Stimulated activated CD8-positive, alpha-beta memory T cell treated with anti-CD3 and anti-CD28 coated beads, Interleukin-7, amount 100 ng/mL, for 4 hours (primary cell): ENCODE data around the gene BCL2A1.
A peak's percentile ranks its signal among the peaks of the same experiment; 100 is the strongest.
"Not testable (repeated sequence)": the region's sequence is repeated elsewhere in the genome, so short reads cannot be mapped to it uniquely, and the experiment has no call there.

Experiments
- DNase-seq, 2 donors: peaks; one replicate each; pipeline ENCODE4 v3.0.0-alpha.2; 2020; ENCODE audit warnings: low read depth in 2 of 2

Gene BCL2A1

DNA sequence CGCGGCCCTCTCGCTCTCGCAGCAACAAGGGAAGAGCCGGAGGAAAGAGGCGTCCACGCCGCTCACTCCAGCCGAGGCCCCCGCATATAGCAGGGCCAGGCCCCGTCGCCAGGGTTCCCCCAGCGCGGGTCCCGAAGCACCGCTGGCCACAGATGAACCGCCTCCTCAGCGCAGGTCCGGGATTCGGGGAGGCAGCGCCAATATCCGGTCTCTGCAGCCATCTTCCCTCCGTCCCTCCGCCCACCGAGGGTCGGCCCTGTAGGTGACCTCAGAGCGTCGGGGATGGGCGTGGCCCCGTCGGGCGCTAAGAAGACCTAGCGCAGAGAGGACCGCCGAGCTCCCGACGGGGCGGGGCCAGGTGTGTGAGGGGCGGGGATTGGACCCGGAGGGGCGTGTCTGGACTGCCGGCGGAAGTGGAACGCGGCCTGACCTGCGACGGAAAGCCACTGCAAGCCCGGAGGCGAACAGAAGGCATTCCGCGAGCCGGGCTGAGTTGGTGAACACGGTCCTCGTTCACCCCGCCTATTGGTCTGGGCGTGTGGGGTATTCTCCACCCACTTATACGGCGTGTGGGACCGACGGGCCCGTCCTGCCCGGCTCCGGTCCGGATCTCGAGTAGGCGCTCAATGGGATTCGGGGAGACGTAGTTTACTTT, 47.4 kb downstream of the BCL2A1 start:
- DNase-seq, result peak; percentile 93 to 97

DNA sequence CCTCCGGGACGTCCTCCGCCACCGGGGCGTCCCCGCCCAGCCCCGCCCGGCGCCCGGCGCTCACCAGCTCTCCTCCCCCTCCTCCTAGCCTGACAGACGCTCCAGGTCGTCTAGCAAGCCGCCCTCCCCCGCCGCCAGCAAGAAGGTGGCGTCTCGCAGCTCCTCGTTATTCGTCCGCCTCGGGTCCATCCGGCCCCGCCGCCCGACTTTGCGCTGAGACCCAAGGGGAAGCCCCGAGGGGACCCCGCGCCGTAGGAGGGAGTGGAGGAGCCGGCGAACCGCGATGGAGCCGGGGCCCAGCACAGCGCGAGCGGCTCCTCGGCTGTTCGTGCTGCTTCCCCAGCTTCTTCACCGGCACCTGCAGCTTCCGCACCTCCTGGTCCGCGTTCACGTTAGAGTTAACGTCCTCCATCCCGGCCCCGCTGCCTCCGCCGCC, 47.9 kb downstream of the BCL2A1 start:
- peak; percentile 51 to 73 for DNase-seq

GRCh38 chr15:79922512-79923078, 48.4 kb downstream of the BCL2A1 start:
- no peak for DNase-seq

- no peak for DNase-seq
Measured at GRCh38 chr15:79919749-79920511, 51.1 kb downstream of the BCL2A1 start.

- DNase-seq, result no peak
Measured at GRCh38 chr15:79919090-79919748, 51.8 kb downstream of the BCL2A1 start.

DNA sequence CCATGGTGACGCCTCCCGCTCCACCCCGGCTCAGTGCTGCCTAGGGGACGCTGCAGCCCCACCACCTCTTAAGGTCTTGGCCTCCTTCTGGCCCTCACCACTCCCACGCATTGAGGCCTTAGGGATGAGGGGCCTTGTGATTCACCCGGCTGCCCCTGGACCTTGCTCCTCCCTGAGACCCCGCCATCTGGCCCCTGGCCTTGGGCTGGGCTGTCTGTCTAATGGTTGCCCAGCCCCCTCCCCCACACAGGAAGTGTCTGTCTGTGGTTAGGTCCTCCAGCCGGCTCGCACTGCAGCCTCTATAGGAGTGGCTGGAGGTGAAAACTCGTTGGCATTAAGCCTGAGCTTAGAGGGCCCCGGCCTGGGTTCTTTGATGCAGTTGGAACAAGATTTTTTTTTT, 52.7 kb downstream of the BCL2A1 start:
- DNase-seq, result no peak

- DNase-seq, result no peak
Measured at GRCh38 chr15:79916502-79917132, 54.4 kb downstream of the BCL2A1 start.

- DNase-seq, result not testable (repeated sequence)
Measured at GRCh38 chr15:79915776-79916501, 55.1 kb downstream of the BCL2A1 start.

GRCh38 chr15:79914728-79915127, 56.3 kb downstream of the BCL2A1 start:
- DNase-seq, result no peak
